Activated naive CD8-positive, alpha-beta T cell treated with anti-CD3 and anti-CD28 coated beads, Interleukin-2, amount 50 U/mL, for 16 hours (primary cell): ENCODE results near the gene IGF2R.
"Not testable (repeated sequence)": the region's sequence is repeated elsewhere in the genome, so short reads cannot be mapped to it uniquely, and the experiment has no call there.

Source experiments
- DNase-seq: peaks from one replicate; pipeline ENCODE4 v3.0.0-alpha.2; 2020; ENCODE audit warnings: low read depth, low spot score

Gene IGF2R

GRCh38 chr6:159997498-159998101 lies 28.7 kb downstream of the IGF2R start:
- DNase-seq: no peak

GRCh38 chr6:159998538-159998937 lies 29.7 kb downstream of the IGF2R start:
- DNase-seq: no peak

GRCh38 chr6:159999240-159999671 lies 30.4 kb downstream of the IGF2R start:
- DNase-seq: no peak

- no peak for DNase-seq
These were observed 31.4 kb downstream of the IGF2R start for GRCh38 chr6:160000280-160000704.

GRCh38 chr6:160000893-160001427 lies 32.1 kb downstream of the IGF2R start:
- DNase-seq: not testable (repeated sequence)

GRCh38 chr6:160002882-160003281 lies 34.0 kb downstream of the IGF2R start:
- DNase-seq: no peak

GRCh38 chr6:160004018-160004417 lies 35.1 kb downstream of the IGF2R start:
- DNase-seq: no peak

- no peak for DNase-seq
These were observed 35.7 kb downstream of the IGF2R start for GRCh38 chr6:160004419-160005175.

- DNase-seq: no peak
These were observed 36.3 kb downstream of the IGF2R start for GRCh38 chr6:160005211-160005610.

GRCh38 chr6:160005861-160006540 lies 37.1 kb downstream of the IGF2R start:
- DNase-seq: no peak

- no peak for DNase-seq
These were observed 38.3 kb downstream of the IGF2R start for GRCh38 chr6:160007145-160007544.

GRCh38 chr6:160007611-160008010 lies 38.7 kb downstream of the IGF2R start:
- no peak for DNase-seq

- DNase-seq: no peak
These were observed 41.2 kb downstream of the IGF2R start for GRCh38 chr6:160010067-160010466.

GRCh38 chr6:160013987-160014868 lies 45.3 kb downstream of the IGF2R start:
- no peak for DNase-seq

- no peak for DNase-seq
These were observed 45.9 kb downstream of the IGF2R start for GRCh38 chr6:160014869-160015182.

- DNase-seq: no peak
These were observed 47.1 kb downstream of the IGF2R start for GRCh38 chr6:160015778-160016684.

- DNase-seq: no peak
These were observed 53.2 kb downstream of the IGF2R start for GRCh38 chr6:160022101-160022500.

- no peak for DNase-seq
These were observed 53.9 kb downstream of the IGF2R start for GRCh38 chr6:160022793-160023192.

- DNase-seq: no peak
These were observed 55.3 kb downstream of the IGF2R start for GRCh38 chr6:160024152-160024551.

GRCh38 chr6:160027076-160027475 lies 58.2 kb downstream of the IGF2R start:
- DNase-seq: no peak

- no peak for DNase-seq
These were observed 59.0 kb downstream of the IGF2R start for GRCh38 chr6:160027931-160028330.
